IMR-90 (cell line): ENCODE results near the gene EPHB1. TPM values are rescaled to one million over a fixed set of nuclear protein-coding genes. Genes with fewer than 3 reads are reported as not detected.

ENCODE experiments used
- ATAC-seq: fragments of 200-7000 bp; cut with Tn5 transposase; 2 replicates; pipeline ENCODE4 v1.9.1; 2020; ENCODE audit warnings: low read depth, mild to moderate bottlenecking, moderate library complexity
- BruUV-seq: library from RNA; stranded (reverse); fragments of 400-500 nt; replicated peaks from 2 replicates; lab custom pipeline; 2021; lab: Mats Ljungman, UMichigan
- CTCF ChIA-PET: fragments of 300-600 bp; formaldehyde crosslinking; extraction: SDS; loops from one replicate; lab custom pipeline; 2021; ENCODE audit warnings: antibody characterized with exemption; lab: Yijun Ruan, JAX
- POLR2A ChIA-PET: fragments of 300-600 bp; sonication (Branson Sonifier 250); formaldehyde crosslinking; loops from one replicate; lab custom pipeline; 2022; ENCODE audit warnings: antibody characterized with exemption; ENCODE audit not compliant: unreplicated experiment; lab: Charles Lee
- DNase-seq: peaks from one replicate; pipeline ENCODE4 v3.0.0; 2013
- H2AFZ ChIP-seq: replicated peaks from 2 replicates; pipeline ENCODE3; 2013; ENCODE audit warnings: low read length, mild to moderate bottlenecking; ENCODE audit not compliant: poor library complexity
- H2AK5ac ChIP-seq: 2 replicates; pipeline ENCODE4 v1.6.1; 2013; ENCODE audit warnings: low read depth, low read length, inconsistent platforms
- H2AK9ac ChIP-seq: replicated peaks from 2 replicates; pipeline ENCODE3; 2013; ENCODE audit warnings: mild to moderate bottlenecking, low read depth, low read length, moderate library complexity; ENCODE audit not compliant: poor library complexity
- H2BK120ac ChIP-seq: 2 replicates; pipeline ENCODE4 v1.6.1; 2013; ENCODE audit warnings: low read depth, low read length, inconsistent platforms
- H2BK15ac ChIP-seq: 3 replicates; pipeline ENCODE4 v1.6.1; 2013; ENCODE audit warnings: low read depth, low read length, inconsistent platforms
- H2BK20ac ChIP-seq: 2 replicates; pipeline ENCODE4 v1.6.1; 2013; ENCODE audit warnings: low read depth, mild to moderate bottlenecking, inconsistent platforms, low read length, moderate library complexity
- H2BK5ac ChIP-seq: 2 replicates; pipeline ENCODE4 v1.6.1; 2013; ENCODE audit warnings: mild to moderate bottlenecking, low read depth, low read length, inconsistent platforms; ENCODE audit not compliant: poor library complexity, severe bottlenecking
- H3K14ac ChIP-seq: replicated peaks from 2 replicates; pipeline ENCODE4 v1.6.1; 2013; ENCODE audit warnings: low read depth, low read length, inconsistent platforms
- H3K18ac ChIP-seq: 2 replicates; pipeline ENCODE4 v1.6.1; 2013; ENCODE audit warnings: low read depth, low read length, control low read depth
- H3K23ac ChIP-seq: 2 replicates; pipeline ENCODE4 v1.6.1; 2013; ENCODE audit warnings: low read depth, low read length, inconsistent platforms
- H3K27ac ChIP-seq: 2 replicates; pipeline ENCODE4 v1.5.1; 2013; ENCODE audit warnings: mild to moderate bottlenecking, control low read depth, low read length; ENCODE audit not compliant: insufficient read depth
- H3K27me3 ChIP-seq: 2 replicates; pipeline ENCODE4 v1.6.1; 2013; ENCODE audit warnings: low read length; ENCODE audit not compliant: control insufficient read depth, insufficient read depth
- H3K36me3 ChIP-seq: 2 replicates; pipeline ENCODE4 v1.6.1; 2013; ENCODE audit warnings: low read length, mixed read lengths; ENCODE audit not compliant: control insufficient read depth, insufficient read depth
- H3K4ac ChIP-seq: 2 replicates; pipeline ENCODE4 v1.6.1; 2013; ENCODE audit warnings: low read depth, low read length, inconsistent platforms
- H3K4me1 ChIP-seq: 2 replicates; pipeline ENCODE4 v1.6.1; 2013; ENCODE audit warnings: low read length, mixed read lengths; ENCODE audit not compliant: control insufficient read depth, insufficient read depth
- H3K4me2 ChIP-seq: 2 replicates; pipeline ENCODE4 v1.6.1; 2013; ENCODE audit warnings: low read depth, mild to moderate bottlenecking, control low read depth, low read length, moderate library complexity
- H3K4me3 ChIP-seq: 2 replicates; pipeline ENCODE4 v1.5.1; 2013; ENCODE audit warnings: low read depth, mild to moderate bottlenecking, control low read depth, low read length, moderate library complexity; ENCODE audit not compliant: insufficient read depth
- H3K56ac ChIP-seq: 2 replicates; pipeline ENCODE4 v1.6.1; 2013; ENCODE audit warnings: low read length, inconsistent platforms; ENCODE audit not compliant: insufficient read depth; ENCODE audit errors: extremely low read depth
- H3K79me1 ChIP-seq, 2 experiments: 2 replicates each; pipeline ENCODE4 v1.6.1; 2013; ENCODE audit warnings: low read length in 2 of 2, inconsistent platforms in 1 of 2, low read depth in 1 of 2
- H3K9ac ChIP-seq: 2 replicates; pipeline ENCODE4 v1.6.1; 2013; ENCODE audit warnings: low read depth, low read length, control low read depth
- H3K9me1 ChIP-seq: 2 replicates; pipeline ENCODE4 v1.6.1; 2013; ENCODE audit warnings: low read length, inconsistent platforms; ENCODE audit not compliant: insufficient read depth
- H3K9me3 ChIP-seq: 2 replicates; pipeline ENCODE4 v1.6.1; 2013; ENCODE audit warnings: low read length; ENCODE audit not compliant: control insufficient read depth, insufficient read depth
- H4K20me1 ChIP-seq: 2 replicates; pipeline ENCODE4 v1.6.1; 2013; ENCODE audit warnings: low read length, inconsistent platforms; ENCODE audit not compliant: insufficient read depth
- H4K5ac ChIP-seq: 2 replicates; pipeline ENCODE4 v1.6.1; 2013; ENCODE audit warnings: mild to moderate bottlenecking, low read depth, low read length, control low read depth
- H4K8ac ChIP-seq, 2 experiments: 2 replicates each; pipeline ENCODE4 v1.6.1; 2013; ENCODE audit warnings: low read depth in 2 of 2, low read length in 2 of 2, control low read depth in 1 of 2, inconsistent platforms in 1 of 2
- H4K91ac ChIP-seq: 2 replicates; pipeline ENCODE4 v1.6.1; 2013; ENCODE audit warnings: low read depth, low read length, inconsistent platforms; ENCODE audit not compliant: insufficient read depth
- BHLHE40 ChIP-seq: fragments of 150-350 bp; IDR thresholded peaks from 2 replicates; pipeline ENCODE4 v1.6.1; 2016; ENCODE audit warnings: mild to moderate bottlenecking, low read depth, low read length
- CEBPB ChIP-seq: IDR thresholded peaks from 2 replicates; pipeline ENCODE4 v1.6.1; 2012; ENCODE audit warnings: low read depth, low read length, improper control_type of control experiment
- CHD1 ChIP-seq: IDR thresholded peaks from 2 replicates; pipeline ENCODE4 v1.6.1; 2012; ENCODE audit warnings: low read depth, low read length, improper control_type of control experiment
- CTCF ChIP-seq: conservative IDR thresholded peaks from 2 replicates; pipeline ENCODE4 v1.5.1; 2012; ENCODE audit warnings: mild to moderate bottlenecking, low read depth, low read length, improper control_type of control experiment
- ELK1 ChIP-seq: fragments of 150-350 bp; IDR thresholded peaks from 2 replicates; pipeline ENCODE4 v1.6.1; 2016; ENCODE audit warnings: low read depth, mild to moderate bottlenecking, low read length, moderate library complexity, borderline replicate concordance
- FOS ChIP-seq: fragments of 150-350 bp; IDR thresholded peaks from 2 replicates; pipeline ENCODE4 v1.6.1; 2016; ENCODE audit warnings: low read depth, low read length
- MAFK ChIP-seq: IDR thresholded peaks from 2 replicates; pipeline ENCODE4 v1.6.1; 2012; ENCODE audit warnings: low read depth, low read length, improper control_type of control experiment
- MAZ ChIP-seq: IDR thresholded peaks from 2 replicates; pipeline ENCODE4 v1.6.1; 2012; ENCODE audit warnings: low read depth, mild to moderate bottlenecking, low read length, improper control_type of control experiment, moderate library complexity, borderline replicate concordance
- MXI1 ChIP-seq: IDR thresholded peaks from 2 replicates; pipeline ENCODE4 v1.6.1; 2012; ENCODE audit warnings: low read depth, mild to moderate bottlenecking, low read length, moderate library complexity, borderline replicate concordance
- NFE2L2 ChIP-seq: fragments of 150-350 bp; IDR thresholded peaks from 2 replicates; pipeline ENCODE4 v1.6.1; 2016; ENCODE audit warnings: low read depth, mild to moderate bottlenecking, low read length
- RAD21 ChIP-seq: IDR thresholded peaks from 2 replicates; pipeline ENCODE4 v1.6.1; 2012; ENCODE audit warnings: low read length, improper control_type of control experiment
- RCOR1 ChIP-seq: IDR thresholded peaks from 2 replicates; pipeline ENCODE4 v1.6.1; 2012; ENCODE audit warnings: mild to moderate bottlenecking, low read length, improper control_type of control experiment; ENCODE audit not compliant: insufficient replicate concordance
- RFX5 ChIP-seq: IDR thresholded peaks from 2 replicates; pipeline ENCODE4 v1.8.0; 2012; ENCODE audit warnings: low read depth, mild to moderate bottlenecking, low read length, moderate library complexity
- SMC3 ChIP-seq: fragments of 150-350 bp; IDR thresholded peaks from 2 replicates; pipeline ENCODE4 v1.6.1; 2016; ENCODE audit warnings: low read depth, mild to moderate bottlenecking, antibody characterized with exemption, low read length, moderate library complexity
- USF2 ChIP-seq: fragments of 150-350 bp; IDR thresholded peaks from 2 replicates; pipeline ENCODE4 v1.6.1; 2017; ENCODE audit warnings: mild to moderate bottlenecking, antibody characterized with exemption, low read length, low read depth
- WGBS, 2 experiments: methylation state at CpG; one replicate each; pipeline versions ENCODE4 v1.1.5 to v1.1.7; 2013; ENCODE audit warnings: missing lambda C conversion rate in 2 of 2; ENCODE audit not compliant: insufficient read length in 1 of 2; ENCODE audit errors: extremely low coverage in 2 of 2; 5-methylcytosine and 5-hydroxymethylcytosine counted together
- dilution Hi-C: fragments of 300-500 bp; cut with HindIII; formaldehyde crosslinking; loops from one replicate; pipeline ENCODE4 v1.14.3; 2018; ENCODE audit warnings: low sequenced_read_pairs; ENCODE audit not compliant: unreplicated experiment
- in situ Hi-C: fragments of 300-500 bp; cut with MboI; formaldehyde crosslinking; loops from 3 replicates; pipeline ENCODE4 v1.14.3; 2019; ENCODE audit warnings: low sequenced_read_pairs, inconsistent platforms, mixed read lengths
- intact Hi-C: fragments of 100-400 bp; cut with micrococcal nuclease; formaldehyde crosslinking; loops from 2 replicates; pipeline ENCODE4 v1.10.0; 2022
- polyA plus RNA-seq, 3 experiments: library from polyadenylated mRNA; depleted of rRNA; stranded (reverse); fragments of >200 nt; gene quantifications; 2 replicates each; pipeline ENCODE4 v1.2.3, GENCODE V29; 2012; ENCODE audit warnings: low replicate concordance in 1 of 3
- total RNA-seq: library from RNA; depleted of rRNA; stranded (reverse); fragments of >200 nt; gene quantifications from 2 replicates; pipeline ENCODE4 v1.2.3, GENCODE V29; 2012

The EPHB1 gene
- total and polyA plus RNA-seq, 2 of the 4 experiments (the other 2 are of a cell fraction) = 0.17 to 0.36 TPM

- no peak overlapping the region for H3K56ac ChIP-seq
- BruUV-seq = no TSS peak
- H4K8ac ChIP-seq = no peak overlapping the region
- no peaks in the 10 kb centered on the region for H3K79me1 ChIP-seq
- H3K18ac ChIP-seq = no peak overlapping the region
- no peak overlapping the region for H2AK5ac ChIP-seq
- H2BK15ac ChIP-seq = no peak overlapping the region
- H3K9me3 ChIP-seq = no peaks in the 10 kb centered on the region
- H3K4me1 ChIP-seq = no peaks in the 10 kb centered on the region
- no peak overlapping the region for H2BK5ac ChIP-seq
- in situ Hi-C loops = no loop called here
- dilution Hi-C loops = no loop called here
- H2AK9ac ChIP-seq = no peak overlapping the region
- ChIA-PET CTCF (interaction anchor here (0.6 to 0.9 kb wide), 2 partner anchors 44 to 293 kb away, joined by 3 read pairs; no protein-coding TSS in a partner anchor), POLR2A (no interaction called here)
- DNase-seq = no peak
- TF ChIP-seq CHD1 = no peak
- TF ChIP-seq RAD21 = no peak
- no peak for TF ChIP-seq NFE2L2
- no peak for TF ChIP-seq FOS
- no peak for TF ChIP-seq RFX5
- TF ChIP-seq BHLHE40 = no peak
- no peak for TF ChIP-seq MAZ
- no peak for TF ChIP-seq ELK1
- TF ChIP-seq SMC3 = no peak
- no peak for TF ChIP-seq MAFK
- no peak for TF ChIP-seq USF2
- TF ChIP-seq RCOR1 = no peak
- no peak for TF ChIP-seq MXI1
- TF ChIP-seq CTCF = no peak
- no peak for TF ChIP-seq CEBPB
- H4K91ac ChIP-seq = no peak overlapping the region
- no peaks in the 10 kb centered on the region for H3K9me1 ChIP-seq
- no peak for ATAC-seq
- 30% methylated on average over 2 of the region's 6 CpGs; no CpG with 5 or more reads in 1 of the 2 experiments for WGBS, 2 experiments
- no peak overlapping the region for H3K27ac ChIP-seq
- no peak overlapping the region for H3K4me2 ChIP-seq
- no peak overlapping the region for H3K9ac ChIP-seq
- H3K23ac ChIP-seq = no peak overlapping the region
- no peaks in the 10 kb centered on the region for H3K36me3 ChIP-seq
- H3K4me3 ChIP-seq = no peak overlapping the region
- H3K27me3 ChIP-seq = no peaks in the 10 kb centered on the region
- no peak overlapping the region for H2BK20ac ChIP-seq
- intact Hi-C loops = no loop called here
- no peak overlapping the region for H4K5ac ChIP-seq
- H3K14ac ChIP-seq = no peak overlapping the region
- H4K20me1 ChIP-seq = no peaks in the 10 kb centered on the region
- H2AFZ ChIP-seq = no peak overlapping the region
- H3K4ac ChIP-seq = no peak overlapping the region
- no peak overlapping the region for H2BK120ac ChIP-seq
Measured at GRCh38 chr3:134885877-134886621, 91.0 kb downstream of the EPHB1 start.
